Aorta (tissue), 5 donors: Measurements from ENCODE around the gene KIF16B. TPM values are rescaled to one million over a fixed set of nuclear protein-coding genes. Genes with fewer than 3 reads are reported as not detected.
"Not testable (repeated sequence)": the region's sequence is repeated elsewhere in the genome, so short reads cannot be mapped to it uniquely, and the experiment has no call there.

Experiments used
- ATAC-seq: fragments of 200-7000 bp; cut with Tn5 transposase; one replicate; pipeline ENCODE4 v1.9.1; 2022; ENCODE audit warnings: moderate library complexity; ENCODE audit not compliant: low FRiP score
- DNase-seq, 2 donors: peaks; one replicate each; pipeline ENCODE4 v3.0.0-alpha.2; 2020
- H3K27ac ChIP-seq, 2 donors: one replicate each; pipeline ENCODE4 v1.5.1; 2013; ENCODE audit warnings: low read length in 2 of 2, mild to moderate bottlenecking in 2 of 2, moderate library complexity in 2 of 2, control low read depth in 1 of 2, inconsistent platforms in 1 of 2, low read depth in 1 of 2
- H3K27me3 ChIP-seq, 2 donors: one replicate each; pipeline ENCODE4 v1.6.1; 2013; ENCODE audit warnings: control low read depth in 1 of 2, low read length in 1 of 2, mild to moderate bottlenecking in 1 of 2, moderate library complexity in 1 of 2; ENCODE audit not compliant: insufficient read depth in 2 of 2, control insufficient read depth in 1 of 2
- H3K36me3 ChIP-seq, 2 donors: one replicate each; pipeline ENCODE4 v1.6.1; 2013; ENCODE audit warnings: control low read depth in 1 of 2, low read length in 1 of 2, mild to moderate bottlenecking in 1 of 2; ENCODE audit not compliant: insufficient read depth in 2 of 2, control insufficient read depth in 1 of 2
- H3K4me1 ChIP-seq, 2 donors: one replicate each; pipeline ENCODE4 v1.6.1; 2013; ENCODE audit warnings: low read length in 2 of 2, control low read depth in 1 of 2, mild to moderate bottlenecking in 1 of 2, moderate library complexity in 1 of 2; ENCODE audit not compliant: insufficient read depth in 2 of 2, control insufficient read depth in 1 of 2
- H3K4me3 ChIP-seq, 2 donors: one replicate each; pipeline ENCODE4 v1.5.1; 2013; ENCODE audit warnings: low read length in 2 of 2, control low read depth in 1 of 2, mild to moderate bottlenecking in 1 of 2
- H3K9me3 ChIP-seq: one replicate; pipeline ENCODE4 v1.6.1; 2013; ENCODE audit warnings: mild to moderate bottlenecking, low read length; ENCODE audit not compliant: control insufficient read depth
- WGBS, 2 donors: extraction: QIAGEN DNeasy Blood & Tissue Kit; methylation state at CpG; one replicate each; pipeline ENCODE4 v1.1.7; 2013; 5-methylcytosine and 5-hydroxymethylcytosine counted together
- intact Hi-C, 2 donors: fragments of 100-400 bp; cut with DNase I; formaldehyde crosslinking; loops; one replicate each; pipeline versions ENCODE4 v1.14.2 to v1.15.0; 2022
- polyA plus RNA-seq, 2 donors: library from polyadenylated mRNA; stranded (reverse); fragments of 200-250 nt; gene quantifications; one replicate each; pipeline ENCODE4 v1.2.3, GENCODE V29; 2013
- total RNA-seq, 2 donors: library from RNA; stranded (reverse); fragmentation: NEBNext Ultra II Directional; extraction: Animal tissue kit (Norgen Biotek cat#: 25700); gene quantifications; one replicate each; pipeline ENCODE4 v1.2.1, GENCODE V29; 2021
- donor health status: healthy with polysubstance abuse.
- donor health status: Bipolar disorder and iron deficiency.
- donor health status: DM: no; HTN: no; CAD: no.
- donor health status: DM: no; HTN: no; CAD: no.
- donor health status: DM: yes; HTN: yes; CAD: no.

KIF16B gene
- total and polyA plus RNA-seq, 4 donors, result 6.5 to 20.6 (median 13.8) TPM

DNA sequence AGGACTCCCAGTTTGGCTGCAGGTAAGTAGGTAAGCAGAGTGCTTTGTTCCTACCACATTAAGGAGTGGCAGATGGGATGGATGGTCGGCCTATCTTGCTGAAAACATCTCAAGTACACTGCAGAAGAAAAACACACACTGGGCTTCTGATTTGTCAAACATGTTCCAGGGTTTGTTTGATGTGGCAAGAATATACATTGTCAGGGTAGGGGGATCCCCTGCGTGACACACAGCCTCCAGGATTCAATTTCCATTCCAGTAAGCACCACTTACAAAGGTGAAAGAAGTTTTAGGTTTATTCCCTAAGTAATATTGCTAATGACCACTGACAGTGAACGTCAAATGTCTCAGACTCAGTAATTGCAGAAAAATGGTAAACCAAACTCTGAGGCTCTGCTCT lies 26.0 kb upstream of the KIF16B start:
- Histone ChIP-seq H3K4me1 (no peaks in the 10 kb centered on the region), H3K36me3 (no peaks in the 10 kb centered on the region), H3K27me3 (no peaks in the 10 kb centered on the region), H3K9me3 (no peaks in the 10 kb centered on the region), H3K27ac (no peak overlapping the region), H3K4me3 (no peak overlapping the region)
- intact Hi-C loops, result no loop called here
- WGBS, 2 donors, result 89 to 90% methylated on average over 3 of the region's 3 CpGs
- ATAC-seq, result no peak
- no peak for DNase-seq

DNA sequence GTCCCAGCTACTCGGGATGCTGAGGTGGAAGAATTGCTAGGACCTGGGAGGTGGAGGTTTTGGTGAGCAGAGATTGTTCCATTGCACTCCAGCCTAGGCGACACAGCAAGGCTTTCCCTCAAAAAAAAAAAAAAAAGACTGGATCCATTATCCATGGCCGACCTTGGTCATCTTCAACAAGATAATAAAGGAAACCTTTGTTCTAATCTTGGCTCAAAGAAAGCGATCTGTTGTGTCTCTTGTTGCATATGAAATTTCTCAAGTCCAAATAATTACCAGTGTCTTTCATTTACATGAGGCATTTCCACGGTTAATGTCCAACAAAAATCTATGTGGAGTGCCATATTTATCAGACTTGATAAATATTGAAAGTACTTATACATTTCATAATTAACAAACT lies 23.7 kb upstream of the KIF16B start:
- Histone ChIP-seq H3K36me3 (no peaks in the 10 kb centered on the region), H3K9me3 (no peaks in the 10 kb centered on the region), H3K4me3 (no peak overlapping the region), H3K27me3 (no peaks in the 10 kb centered on the region), H3K27ac (no peak overlapping the region), H3K4me1 (no peaks in the 10 kb centered on the region)
- intact Hi-C loops, result no loop called here
- 92 to 95% methylated on average over 5 of the region's 5 CpGs for WGBS, 2 donors
- DNase-seq (no peak), ATAC-seq (no peak)

- H3K27me3 ChIP-seq, H3K4me3 ChIP-seq, DNase-seq, H3K27ac ChIP-seq, H3K4me1 ChIP-seq, H3K36me3 ChIP-seq, H3K9me3 ChIP-seq, ATAC-seq, intact Hi-C loops: not testable (repeated sequence)
- 80% methylated on average over 3 of the region's 3 CpGs for WGBS, 2 donors
Observed at GRCh38 chr20:16596404-16596803, 23.2 kb upstream of the KIF16B start.

GRCh38 chr20:16595376-16595775 lies 22.1 kb upstream of the KIF16B start:
- intact Hi-C loops, result no loop called here
- Histone ChIP-seq H3K4me3 (no peak overlapping the region), H3K36me3 (no peaks in the 10 kb centered on the region), H3K27ac (no peak overlapping the region), H3K4me1 (no peaks in the 10 kb centered on the region), H3K9me3 (no peaks in the 10 kb centered on the region), H3K27me3 (no peaks in the 10 kb centered on the region)
- WGBS, 2 donors, result 93 to 94% methylated on average over 1 of the region's 1 CpG
- DNase-seq (no peak), ATAC-seq (no peak)

GRCh38 chr20:16590041-16590633 lies 16.9 kb upstream of the KIF16B start:
- intact Hi-C loops, result no loop called here
- ATAC-seq (no peak), DNase-seq (no peak)
- Histone ChIP-seq H3K36me3 (no peaks in the 10 kb centered on the region), H3K27me3 (no peaks in the 10 kb centered on the region), H3K4me3 (no peak overlapping the region), H3K9me3 (no peaks in the 10 kb centered on the region), H3K27ac (no peak overlapping the region), H3K4me1 (no peaks in the 10 kb centered on the region)
- WGBS, 2 donors, result 31 to 45% methylated on average over 7 of the region's 7 CpGs

DNA sequence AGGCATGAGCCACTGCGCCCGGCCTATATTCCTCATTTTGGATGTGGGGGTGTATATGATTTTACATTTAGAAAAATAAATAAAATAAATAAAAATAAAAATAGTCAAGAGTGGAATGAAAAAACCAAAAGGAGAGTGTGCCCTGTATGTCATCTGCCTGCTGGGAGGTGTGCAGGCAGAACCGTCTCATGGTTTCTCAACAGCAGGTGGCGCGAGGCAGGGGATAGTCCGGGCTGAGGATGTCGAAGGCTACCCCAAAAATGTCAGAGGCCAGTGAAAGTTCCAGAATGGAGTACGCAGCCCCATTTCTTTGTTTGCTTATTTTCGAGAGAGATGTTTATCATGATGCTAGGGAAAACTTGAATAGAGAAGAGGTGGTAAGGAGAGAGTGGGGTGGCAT lies 16.4 kb upstream of the KIF16B start:
- DNase-seq, result no peak
- intact Hi-C loops, result no loop called here

DNA sequence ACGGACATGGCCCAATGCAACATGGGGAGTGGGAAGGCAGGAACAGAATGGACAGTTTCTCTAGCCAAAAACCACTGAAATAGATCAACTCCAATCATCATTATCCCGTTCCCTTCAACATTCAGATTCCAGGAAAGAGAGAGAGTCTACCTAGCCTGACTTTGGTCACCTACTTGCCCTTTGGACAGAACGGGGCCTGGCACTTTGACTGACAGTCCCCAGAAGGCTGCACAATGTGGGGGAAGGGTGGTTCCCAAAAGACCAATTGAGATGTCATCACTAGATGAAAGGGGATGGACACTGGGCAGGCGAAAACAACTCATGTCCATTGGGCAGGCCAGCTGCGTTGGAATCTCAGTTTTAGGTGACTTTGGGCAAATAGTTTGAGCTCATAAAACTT lies 15.0 kb upstream of the KIF16B start:
- Histone ChIP-seq H3K36me3 (no peaks in the 10 kb centered on the region), H3K9me3 (no peaks in the 10 kb centered on the region), H3K4me3 (no peak overlapping the region), H3K27ac (no peak overlapping the region), H3K27me3 (no peaks in the 10 kb centered on the region), H3K4me1 (no peaks in the 10 kb centered on the region)
- 79 to 83% methylated on average over 5 of the region's 5 CpGs for WGBS, 2 donors
- ATAC-seq (no peak), DNase-seq (no peak)
- intact Hi-C loops, result no loop called here

More for the DNA sequence above, 16.4 kb upstream of the KIF16B start:
- H3K36me3 ChIP-seq, result no peaks in the 10 kb centered on the region
- WGBS, 2 donors, result 89 to 91% methylated on average over 9 of the region's 9 CpGs
- H3K4me1 ChIP-seq, result no peaks in the 10 kb centered on the region
- H3K27ac ChIP-seq, result no peak overlapping the region
- no peaks in the 10 kb centered on the region for H3K27me3 ChIP-seq
- no peak overlapping the region for H3K4me3 ChIP-seq
- no peaks in the 10 kb centered on the region for H3K9me3 ChIP-seq
- no peak for ATAC-seq

- DNase-seq, result no peak
- ATAC-seq, result no peak
- no peaks in the 10 kb centered on the region for H3K27me3 ChIP-seq
- no peak overlapping the region for H3K4me3 ChIP-seq
- H3K36me3 ChIP-seq, result no peaks in the 10 kb centered on the region
- intact Hi-C loops, result no loop called here
- no peak overlapping the region for H3K27ac ChIP-seq
- no peaks in the 10 kb centered on the region for H3K9me3 ChIP-seq
- 86 to 87% methylated on average over 2 of the region's 2 CpGs for WGBS, 2 donors
- H3K4me1 ChIP-seq, result no peaks in the 10 kb centered on the region
Observed at GRCh38 chr20:16587066-16587465, 13.8 kb upstream of the KIF16B start.

DNA sequence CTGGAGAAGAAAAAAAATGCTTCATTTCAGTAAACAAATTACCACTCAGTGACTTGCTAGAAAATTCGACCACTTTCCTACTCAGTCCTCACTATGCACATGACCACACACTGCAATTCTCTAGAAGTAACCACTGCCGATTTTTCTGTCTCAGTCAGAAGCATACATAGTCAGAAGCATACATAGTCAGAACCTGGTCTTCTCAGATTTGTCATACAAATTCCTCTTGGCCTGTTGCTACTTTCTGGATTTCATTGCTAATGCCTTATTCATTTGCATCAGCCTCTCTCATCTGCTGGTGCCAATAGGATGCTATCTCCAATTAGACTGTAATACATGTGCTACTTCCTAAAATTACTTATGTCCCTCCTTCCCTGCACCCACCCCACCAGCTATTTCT lies 10.2 kb upstream of the KIF16B start:
- 64 to 67% methylated on average over 2 of the region's 2 CpGs for WGBS, 2 donors
- Histone ChIP-seq H3K4me3 (no peak overlapping the region), H3K36me3 (no peaks in the 10 kb centered on the region), H3K27me3 (no peaks in the 10 kb centered on the region), H3K27ac (no peak overlapping the region), H3K9me3 (no peaks in the 10 kb centered on the region), H3K4me1 (no peaks in the 10 kb centered on the region)
- intact Hi-C loops, result no loop called here
- ATAC-seq (no peak), DNase-seq (no peak)
